ENCODE results near the gene MOB2.

DNA sequence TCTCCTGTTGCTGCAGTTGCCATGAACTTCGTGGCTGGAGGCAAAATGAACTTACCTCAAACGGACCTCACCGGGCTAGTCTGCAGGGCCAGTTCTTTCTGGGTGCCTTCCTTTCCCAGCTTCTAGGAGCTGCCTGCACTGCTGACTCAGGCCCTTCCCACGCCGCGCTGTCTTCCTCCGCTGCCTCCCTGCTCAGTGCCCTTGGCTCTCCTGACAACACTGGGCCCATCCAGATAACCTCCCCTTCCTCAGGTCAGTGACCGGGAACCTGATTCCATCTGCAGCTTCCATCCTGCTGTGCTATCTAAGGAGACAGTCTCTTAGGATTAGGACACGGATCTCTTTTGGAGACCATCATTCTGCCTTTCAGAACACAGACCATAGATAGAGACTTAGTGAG is 19.3 kb downstream of the MOB2 start:
- TF ChIP-seq CTCF (IDR thresholded peaks at IDR 0.05), result no peak
- TF ChIP-seq POLR2A (IDR thresholded peaks at IDR 0.05), result no peak

All from prostate gland (tissue), 2 donors.